Heart left ventricle (tissue), 16 donors: ENCODE results near the gene ELFN1. TPM values are rescaled to one million over a fixed set of nuclear protein-coding genes. Genes with fewer than 3 reads are reported as not detected.

Experiments used
- ATAC-seq, 4 donors: fragments of 200-7000 bp; cut with Tn5 transposase; one replicate each; pipeline ENCODE4 v1.9.1; 2020 to 2022; ENCODE audit warnings: moderate library complexity in 4 of 4, mild to moderate bottlenecking in 3 of 4, moderate number of reproducible peaks in 1 of 4
- DNase-seq, 5 donors: peaks; one replicate each; pipeline ENCODE4 v3.0.0-alpha.2; 2020
- H3K27ac ChIP-seq, 12 donors: fragments of 200-600 bp; sonication (generic) in 4 of 12; one replicate each; pipeline versions ENCODE4 v1.5.0 to v1.8.0; 2016 to 2022; ENCODE audit warnings: mild to moderate bottlenecking in 2 of 12
- H3K27me3 ChIP-seq, 9 donors: fragments of 200-600 bp; sonication (generic) in 2 of 9; one replicate each; pipeline versions ENCODE4 v1.5.1 to v1.8.0; 2016 to 2022; ENCODE audit warnings: mild to moderate bottlenecking in 3 of 9
- H3K36me3 ChIP-seq, 9 donors: fragments of 200-600 bp; sonication (generic) in 2 of 9; one replicate each; pipeline versions ENCODE4 v1.5.0 to v1.8.0; 2018 to 2022; ENCODE audit warnings: mild to moderate bottlenecking in 2 of 9
- H3K4me1 ChIP-seq, 12 donors: fragments of 200-600 bp; sonication (generic) in 4 of 12; one replicate each; pipeline versions ENCODE4 v1.5.0 to v1.8.0; 2016 to 2022; ENCODE audit warnings: mild to moderate bottlenecking in 3 of 12
- H3K4me3 ChIP-seq, 12 donors: fragments of 200-600 bp; sonication (generic) in 4 of 12; one replicate each; pipeline versions ENCODE4 v1.5.0 to v1.8.0; 2017 to 2022; ENCODE audit warnings: mild to moderate bottlenecking in 9 of 12, moderate library complexity in 4 of 12
- H3K9me3 ChIP-seq, 12 donors: fragments of 200-600 bp; sonication (generic) in 4 of 12; one replicate each; pipeline versions ENCODE4 v1.5.0 to v1.8.0; 2016 to 2022; ENCODE audit warnings: mild to moderate bottlenecking in 1 of 12
- POLR2A ChIP-seq, 2 donors: fragments of 450-650 bp; IDR thresholded peaks; one replicate each; pipeline ENCODE4 v1.6.1; 2017; ENCODE audit warnings: antibody characterized with exemption in 2 of 2, mild to moderate bottlenecking in 2 of 2, moderate library complexity in 2 of 2
- WGBS, 4 donors: extraction: QIAGEN DNeasy Blood & Tissue Kit in 2 of 4; methylation state at CpG; one replicate each; pipeline versions ENCODE4 v1.1.5 to v1.1.7; 2013 to 2018; 5-methylcytosine and 5-hydroxymethylcytosine counted together
- intact Hi-C, 10 donors: fragments of 100-400 bp; cut with DNase I; formaldehyde crosslinking; loops; one replicate each; pipeline versions ENCODE4 v1.11.1 to v1.14.2; 2022
- polyA plus RNA-seq, 2 donors: library from polyadenylated mRNA; stranded (reverse); fragments of 200-250 nt; gene quantifications; one replicate each; pipeline ENCODE4 v1.2.3, GENCODE V29; 2013
- total RNA-seq, 9 donors: library from RNA; depleted of rRNA in 2 of 9; stranded (reverse); fragments of >200 nt in 2 of 9; fragmentation: NEBNext Ultra II Directional in 3 of 9; extraction: Animal tissue kit (Norgen Biotek cat#: 25700) in 3 of 9; gene quantifications; one replicate each; pipeline versions ENCODE4 v1.1.0 to v1.2.4, GENCODE V29; 2016 to 2023
- TF ChIP-seq, protein P1 (sequence below), 12 donors: fragments of 200-600 bp; sonication (generic) in 4 of 12; IDR thresholded peaks; one replicate each; pipeline versions ENCODE4 v1.5.0 to v1.8.0; 2018 to 2022; ENCODE audit warnings: antibody characterized with exemption in 12 of 12, mild to moderate bottlenecking in 5 of 12
- donor health status: ischemic (EF 13 %, LVEDD 7.1; RV severe dilation, severe dysfunction).
- donor health status: healthy with polysubstance abuse.
- donor health status: DM: no; HTN: yes; CAD: no.
- donor health status: DM: no; HTN: no; CAD: no.
- donor health status: ischemic (EF 25% LVEDD 6.9; RV normal size, moderate dysfunction).
- donor health status: ischemic (EF 25% LVEDD 5.7; RV mildly dilated, moderate dysfunction).
- donor health status: healthy.
- donor health status: DM: yes; HTN: yes; CAD: no.
- donor health status: ischemic (EF 35%, LVEDD 5.7; RV mildly dilated, moderate dysfunction).
- donor health status: nonischemic (EF 11% LVEDD 7.7; RV severe dilation, severe dysfunction).
- donor health status: DM: yes; HTN: yes; CAD: no.
- donor health status: PGD.
- donor health status: ischemic (EF 29% LVEDD 5.4; RV normal size, mild dysfunction).
- donor health status: nonischemic (EF 23%, LVEDD 6.1; RV moderate dilation, normal function).

The ELFN1 gene
- total and polyA plus RNA-seq, 11 donors = 2.6 to 18.6 (median 6.6) TPM

DNA sequence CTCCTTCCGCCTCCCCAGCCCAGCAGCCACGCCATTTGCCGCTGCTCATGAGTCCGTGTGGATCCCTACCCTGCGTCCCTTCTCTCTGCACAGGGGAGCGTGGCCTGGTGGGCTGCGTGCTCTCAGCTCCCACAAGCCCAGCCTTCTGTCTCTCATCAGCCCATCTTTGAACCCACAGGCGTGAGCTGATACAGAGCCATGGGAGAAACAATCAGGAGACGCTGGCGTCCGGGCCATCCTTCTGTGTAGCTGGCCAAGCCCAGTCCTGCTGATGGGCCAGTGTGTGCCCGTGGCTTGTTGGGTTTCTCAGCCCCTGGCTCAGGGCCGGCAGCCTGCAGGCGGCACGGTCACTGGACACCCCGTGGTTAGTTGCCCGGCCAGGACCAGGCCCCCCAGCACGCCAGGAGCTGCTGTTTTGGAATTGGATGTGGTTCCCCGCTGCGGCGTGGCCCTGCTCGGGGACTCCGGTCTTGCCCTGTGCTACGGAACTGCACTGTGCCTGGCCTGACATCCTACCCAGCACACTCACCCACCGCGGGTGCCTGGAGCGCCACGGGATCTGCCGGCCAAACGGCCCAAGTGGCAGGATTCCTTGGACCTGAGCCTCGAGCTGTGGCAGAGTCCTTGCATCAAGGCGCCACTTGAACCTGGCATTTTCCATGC, 88.9 kb downstream of the ELFN1 start:
- 61 to 74% (median 64%) methylated on average over 17 to 32 of the region's 32 CpGs for WGBS, 4 donors
- Histone ChIP-seq H3K4me3 (peak overlapping the region in 2 of 12 donors; percentile 10 to 16), H3K27me3 (peaks cover 0 to 5% (median 0%) of the 10 kb centered on the region in 9 donors), H3K9me3 (peaks cover 0 to 14% (median 0%) of the 10 kb centered on the region in 12 donors), H3K27ac (peak overlapping the region in 9 of 12 donors; percentile 23 to 79 (median 64)), H3K36me3 (no peaks in the 10 kb centered on the region), H3K4me1 (peaks cover 0 to 12% (median 0%) of the 10 kb centered on the region in 12 donors)
- ATAC-seq (peak; percentile 87 to 95 (median 93)), DNase-seq (peak in 4 of 5 donors; percentile 52 to 86 (median 71))
- intact Hi-C loops = loop anchor here (1.0 to 10.0 kb wide), 11 partner anchors 32 to 184 kb away; partner anchors contain the start of gene PSMG3 (in 1 of the 10)
- TF ChIP-seq, protein P1, sequence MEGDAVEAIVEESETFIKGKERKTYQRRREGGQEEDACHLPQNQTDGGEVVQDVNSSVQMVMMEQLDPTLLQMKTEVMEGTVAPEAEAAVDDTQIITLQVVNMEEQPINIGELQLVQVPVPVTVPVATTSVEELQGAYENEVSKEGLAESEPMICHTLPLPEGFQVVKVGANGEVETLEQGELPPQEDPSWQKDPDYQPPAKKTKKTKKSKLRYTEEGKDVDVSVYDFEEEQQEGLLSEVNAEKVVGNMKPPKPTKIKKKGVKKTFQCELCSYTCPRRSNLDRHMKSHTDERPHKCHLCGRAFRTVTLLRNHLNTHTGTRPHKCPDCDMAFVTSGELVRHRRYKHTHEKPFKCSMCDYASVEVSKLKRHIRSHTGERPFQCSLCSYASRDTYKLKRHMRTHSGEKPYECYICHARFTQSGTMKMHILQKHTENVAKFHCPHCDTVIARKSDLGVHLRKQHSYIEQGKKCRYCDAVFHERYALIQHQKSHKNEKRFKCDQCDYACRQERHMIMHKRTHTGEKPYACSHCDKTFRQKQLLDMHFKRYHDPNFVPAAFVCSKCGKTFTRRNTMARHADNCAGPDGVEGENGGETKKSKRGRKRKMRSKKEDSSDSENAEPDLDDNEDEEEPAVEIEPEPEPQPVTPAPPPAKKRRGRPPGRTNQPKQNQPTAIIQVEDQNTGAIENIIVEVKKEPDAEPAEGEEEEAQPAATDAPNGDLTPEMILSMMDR (IDR thresholded peaks at IDR 0.05) = no peak
- TF ChIP-seq POLR2A (IDR thresholded peaks at IDR 0.05) = no peak

DNA sequence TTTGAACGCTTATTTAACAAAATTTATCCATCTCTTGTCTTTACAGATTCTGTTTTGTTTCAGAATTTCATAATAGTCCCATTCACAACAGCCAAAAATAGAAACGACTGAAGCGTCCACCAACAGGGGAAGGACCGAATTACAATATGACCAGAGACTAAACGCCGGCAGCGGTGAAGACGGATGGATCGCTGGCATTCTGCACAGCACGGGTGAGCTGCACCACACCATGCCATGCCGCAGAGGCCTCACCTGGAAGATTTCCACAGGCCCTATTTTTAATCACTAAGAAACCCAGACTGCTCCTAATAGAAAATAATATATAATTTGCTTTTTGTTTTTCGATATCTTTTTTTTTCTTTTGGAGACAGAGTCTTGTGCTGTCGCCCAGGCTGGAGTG, 91.0 kb downstream of the ELFN1 start:
- intact Hi-C loops = loop anchor here in 2 of 10 donors (2.0 to 10.0 kb wide), 2 partner anchors 96 to 176 kb away; no protein-coding TSS in a partner anchor
- peaks cover 0 to 5% (median 0%) of the 10 kb centered on the region in 9 donors for H3K27me3 ChIP-seq
- H3K4me3 ChIP-seq = no peak overlapping the region
- no peak overlapping the region for H3K27ac ChIP-seq
- H3K36me3 ChIP-seq = no peaks in the 10 kb centered on the region
- no peak for TF ChIP-seq POLR2A (IDR thresholded peaks at IDR 0.05)
- TF ChIP-seq, protein P1 (IDR thresholded peaks at IDR 0.05) = no peak
- 59 to 76% (median 67%) methylated on average over 13 of the region's 13 CpGs for WGBS, 4 donors
- DNase-seq (no peak), ATAC-seq (no peak)
- H3K4me1 ChIP-seq = peaks cover 0 to 12% (median 0%) of the 10 kb centered on the region in 12 donors
- H3K9me3 ChIP-seq = peaks cover 0 to 22% (median 0%) of the 10 kb centered on the region in 12 donors

DNA sequence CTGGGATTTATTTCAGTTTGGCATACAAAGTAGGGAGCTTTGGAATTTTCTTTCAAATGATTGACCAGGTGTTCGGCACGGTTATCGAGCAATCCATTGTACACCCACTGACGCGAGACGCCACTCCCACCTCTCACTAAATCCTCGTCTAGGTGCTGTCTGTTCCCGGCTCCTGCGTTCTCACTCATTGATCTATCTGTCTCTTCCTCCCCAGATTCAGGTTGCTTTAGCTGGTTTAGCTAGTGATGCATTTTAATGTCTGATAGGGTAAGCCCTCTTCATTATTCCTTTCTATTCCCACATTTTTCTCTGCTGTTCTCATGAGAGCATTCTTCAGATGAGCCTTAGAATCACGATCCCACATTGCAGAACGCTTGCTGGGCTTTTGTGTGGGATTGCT, 91.7 kb downstream of the ELFN1 start:
- H3K27me3 ChIP-seq = peaks cover 0 to 5% (median 0%) of the 10 kb centered on the region in 9 donors
- H3K9me3 ChIP-seq = peaks cover 0 to 22% (median 0%) of the 10 kb centered on the region in 12 donors
- TF ChIP-seq POLR2A (IDR thresholded peaks at IDR 0.05) = no peak
- TF ChIP-seq, protein P1 (IDR thresholded peaks at IDR 0.05) = no peak
- intact Hi-C loops = loop anchor here in 2 of 10 donors (2.0 to 10.0 kb wide), 2 partner anchors 97 to 177 kb away; no protein-coding TSS in a partner anchor
- WGBS, 4 donors = 84 to 87% (median 85%) methylated on average over 11 of the region's 11 CpGs
- H3K4me1 ChIP-seq = peaks cover 0 to 12% (median 0%) of the 10 kb centered on the region in 12 donors
- DNase-seq = no peak
- H3K27ac ChIP-seq = no peak overlapping the region
- ATAC-seq = no peak
- no peak overlapping the region for H3K4me3 ChIP-seq
- H3K36me3 ChIP-seq = no peaks in the 10 kb centered on the region

DNA sequence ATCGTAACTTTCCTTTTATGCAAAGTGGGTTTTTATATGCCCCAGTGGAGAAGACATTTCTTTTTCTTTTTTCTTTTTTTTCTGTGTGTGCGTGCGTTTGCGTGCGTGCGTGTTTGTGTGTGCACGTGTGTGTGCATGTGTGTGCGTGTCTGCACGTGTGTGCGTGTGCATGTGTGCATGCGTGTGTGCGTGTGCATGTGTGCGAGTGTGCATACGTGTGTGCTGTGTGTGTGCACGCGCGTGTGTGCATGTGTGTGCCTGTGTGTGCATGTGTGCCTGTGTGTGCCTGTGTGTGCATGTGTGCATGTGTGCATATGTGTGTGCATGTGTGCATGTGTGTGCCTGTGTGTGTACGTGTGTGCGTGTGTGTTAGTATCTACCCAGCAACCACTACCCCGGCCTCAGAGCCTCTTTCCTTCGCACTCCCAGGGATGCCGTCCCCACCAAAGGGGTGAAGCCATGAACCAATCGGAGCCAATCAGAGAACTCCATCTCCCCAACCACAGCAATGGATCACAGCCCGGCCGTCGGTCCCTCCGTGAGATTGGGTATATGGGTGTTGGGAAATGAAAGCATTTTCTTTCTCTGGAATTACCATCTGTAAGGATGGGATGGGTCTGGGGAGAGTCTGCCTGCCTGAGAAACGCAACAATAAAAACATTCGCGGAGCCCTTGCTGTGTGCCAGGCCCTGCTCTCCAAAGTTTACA, 92.3 kb downstream of the ELFN1 start:
- intact Hi-C loops = loop anchor here in 1 of 10 donors (10.0 kb wide), 1 partner anchor 178 kb away; no protein-coding TSS in a partner anchor

More for the DNA sequence above, 92.3 kb downstream of the ELFN1 start:
- DNase-seq (no peak), ATAC-seq (no peak)
- Histone ChIP-seq H3K36me3 (no peaks in the 10 kb centered on the region), H3K27me3 (peaks cover 0 to under 1% (median 0%) of the 10 kb centered on the region in 9 donors), H3K27ac (no peak overlapping the region), H3K4me3 (no peak overlapping the region), H3K9me3 (peaks cover 0 to 22% (median 0%) of the 10 kb centered on the region in 12 donors), H3K4me1 (peaks cover 0 to 12% (median 0%) of the 10 kb centered on the region in 12 donors)
- TF ChIP-seq, protein P1 (IDR thresholded peaks at IDR 0.05) = no peak
- 94 to 96% (median 95%) methylated on average over 30 of the region's 30 CpGs for WGBS, 4 donors
